Stimulated activated CD4-positive, alpha-beta T cell treated with anti-CD3 and anti-CD28 coated beads, Interleukin-15, amount 100 ng/mL, for 24 hours (primary cell): ENCODE results near the gene LAMA5.

ENCODE experiments used
- DNase-seq: peaks from one replicate; pipeline ENCODE4 v3.0.0-alpha.2; 2020

The LAMA5 gene

GRCh38 chr20:62404761-62405107 lies 37.6 kb upstream of the LAMA5 start:
- no peak for DNase-seq

- DNase-seq, result no peak
Measured at GRCh38 chr20:62404112-62404665, 37.1 kb upstream of the LAMA5 start.

- no peak for DNase-seq
Measured at GRCh38 chr20:62403331-62403730, 36.2 kb upstream of the LAMA5 start.

GRCh38 chr20:62402456-62403150 lies 35.5 kb upstream of the LAMA5 start:
- no peak for DNase-seq

- DNase-seq, result no peak
Measured at GRCh38 chr20:62401331-62401779, 34.2 kb upstream of the LAMA5 start.

GRCh38 chr20:62400541-62400940 lies 33.4 kb upstream of the LAMA5 start:
- no peak for DNase-seq

- DNase-seq, result no peak
Measured at GRCh38 chr20:62400021-62400420, 32.9 kb upstream of the LAMA5 start.

GRCh38 chr20:62398120-62398821 lies 31.2 kb upstream of the LAMA5 start:
- DNase-seq, result no peak

- no peak for DNase-seq
Measured at GRCh38 chr20:62396367-62397239, 29.5 kb upstream of the LAMA5 start.

GRCh38 chr20:62395311-62396242 lies 28.5 kb upstream of the LAMA5 start:
- no peak for DNase-seq

GRCh38 chr20:62394248-62395245 lies 27.4 kb upstream of the LAMA5 start:
- DNase-seq, result no peak

GRCh38 chr20:62393830-62394229 lies 26.7 kb upstream of the LAMA5 start:
- DNase-seq, result no peak

GRCh38 chr20:62393335-62393665 lies 26.2 kb upstream of the LAMA5 start:
- no peak for DNase-seq

- DNase-seq, result no peak
Measured at GRCh38 chr20:62392621-62393334, 25.7 kb upstream of the LAMA5 start.

- no peak for DNase-seq
Measured at GRCh38 chr20:62392077-62392418, 24.9 kb upstream of the LAMA5 start.

GRCh38 chr20:62391165-62392076 lies 24.3 kb upstream of the LAMA5 start:
- DNase-seq, result no peak

GRCh38 chr20:62390317-62391164 lies 23.4 kb upstream of the LAMA5 start:
- DNase-seq, result peak; percentile 41

GRCh38 chr20:62389601-62390087 lies 22.5 kb upstream of the LAMA5 start:
- DNase-seq, result no peak
